ENCODE measurements around the gene ARID5B.
A peak's percentile ranks its signal among the peaks of the same experiment; 100 is the strongest.

ARID5B gene

GRCh38 chr10:62080905-62081304 lies 179.4 kb downstream of the ARID5B start:
- Histone ChIP-seq H3K4me2 (peak overlapping the region; percentile 91), H4K20me1 (no peaks in the 10 kb centered on the region), H3K9ac (no peak overlapping the region), H3K36me3 (peaks cover 68% of the 10 kb centered on the region), H3K9me3 (peaks cover 2% of the 10 kb centered on the region; the same call in 1 of the 2 replicates), H3K27me3 (no peaks in the 10 kb centered on the region), H3K4me1 (peaks cover 62% of the 10 kb centered on the region), H3K27ac (peak overlapping the region; percentile 69; the same call in 1 of the 2 replicates), H3K4me3 (no peak overlapping the region)
- TF ChIP-seq Cebpa-rat (IDR thresholded peaks at IDR 0.05): no peak

DNA sequence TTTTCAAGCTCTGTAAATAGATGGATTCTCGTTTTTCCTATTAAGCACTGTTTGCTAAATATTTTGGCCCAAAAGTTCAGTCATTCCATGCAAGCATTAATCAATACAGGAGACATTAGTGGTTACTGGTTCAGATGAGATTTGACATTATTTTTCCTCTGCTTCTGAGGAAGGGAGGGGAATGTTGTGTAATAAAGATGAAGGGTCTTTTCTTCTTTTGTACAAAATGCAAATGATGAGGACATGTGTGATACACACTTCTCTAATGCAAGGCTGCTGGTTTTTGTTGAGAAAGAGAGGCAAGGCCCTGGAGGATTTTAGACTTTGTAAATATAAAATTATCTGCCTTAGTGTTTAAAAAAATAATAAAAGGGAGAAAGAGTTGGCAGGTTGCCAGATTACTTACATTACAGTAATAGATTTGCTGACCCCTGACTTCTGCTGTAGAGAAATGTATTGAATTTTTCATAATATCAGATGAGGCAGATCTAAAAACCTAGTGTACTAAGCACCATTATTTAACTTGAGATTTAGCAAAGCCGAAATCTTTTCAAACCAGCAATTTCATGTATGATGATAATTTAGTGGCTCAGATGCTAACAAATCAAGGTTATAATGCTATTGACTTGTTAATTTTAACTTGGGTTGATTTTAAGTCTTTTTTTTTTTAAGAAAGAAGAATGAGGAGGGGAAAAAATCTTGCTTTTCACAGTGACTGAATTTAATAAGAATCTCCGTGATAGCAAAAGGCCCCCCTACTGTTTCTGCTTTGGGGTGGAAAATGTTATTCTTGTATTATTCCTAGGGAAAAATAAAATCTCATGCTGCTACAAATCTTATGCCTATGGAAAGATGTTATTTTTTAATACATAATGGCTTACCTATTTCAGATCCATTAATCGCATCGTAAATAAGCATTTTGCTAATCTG lies 180.1 kb downstream of the ARID5B start:
- peak overlapping the region; percentile 67 for H3K9ac ChIP-seq
- H3K27me3 ChIP-seq: no peaks in the 10 kb centered on the region
- no peaks in the 10 kb centered on the region for H3K9me3 ChIP-seq
- no peaks in the 10 kb centered on the region for H4K20me1 ChIP-seq
- H3K27ac ChIP-seq: peak overlapping the region; percentile 69
- H3K36me3 ChIP-seq: peaks cover 68% of the 10 kb centered on the region
- peak overlapping the region; percentile 91 for H3K4me2 ChIP-seq
- peaks cover 62% of the 10 kb centered on the region for H3K4me1 ChIP-seq
- TF ChIP-seq Cebpa-rat (IDR thresholded peaks at IDR 0.05): no peak
- peak overlapping the region; percentile 41; the same call in 1 of the 2 replicates for H3K4me3 ChIP-seq

GRCh38 chr10:62082271-62082656 lies 180.8 kb downstream of the ARID5B start:
- Histone ChIP-seq H3K36me3 (peaks cover 69% of the 10 kb centered on the region), H3K27ac (peak overlapping the region; percentile 69), H4K20me1 (no peaks in the 10 kb centered on the region), H3K9me3 (no peaks in the 10 kb centered on the region), H3K9ac (peak overlapping the region; percentile 67), H3K4me3 (peak overlapping the region; percentile 41), H3K4me2 (peak overlapping the region; percentile 91), H3K27me3 (no peaks in the 10 kb centered on the region), H3K4me1 (peaks cover 62% of the 10 kb centered on the region)
- no peak for TF ChIP-seq Cebpa-rat (IDR thresholded peaks at IDR 0.05)

- Histone ChIP-seq H3K36me3 (peaks cover 69% of the 10 kb centered on the region), H4K20me1 (no peaks in the 10 kb centered on the region), H3K4me1 (peaks cover 68% of the 10 kb centered on the region), H3K27ac (peak overlapping the region; percentile 69), H3K4me2 (peak overlapping the region; percentile 91), H3K27me3 (no peaks in the 10 kb centered on the region), H3K4me3 (peak overlapping the region; percentile 41), H3K9ac (peak overlapping the region; percentile 67), H3K9me3 (no peaks in the 10 kb centered on the region)
- TF ChIP-seq Cebpa-rat (IDR thresholded peaks at IDR 0.05): no peak
Observed at GRCh38 chr10:62082729-62083411, 181.4 kb downstream of the ARID5B start.

DNA sequence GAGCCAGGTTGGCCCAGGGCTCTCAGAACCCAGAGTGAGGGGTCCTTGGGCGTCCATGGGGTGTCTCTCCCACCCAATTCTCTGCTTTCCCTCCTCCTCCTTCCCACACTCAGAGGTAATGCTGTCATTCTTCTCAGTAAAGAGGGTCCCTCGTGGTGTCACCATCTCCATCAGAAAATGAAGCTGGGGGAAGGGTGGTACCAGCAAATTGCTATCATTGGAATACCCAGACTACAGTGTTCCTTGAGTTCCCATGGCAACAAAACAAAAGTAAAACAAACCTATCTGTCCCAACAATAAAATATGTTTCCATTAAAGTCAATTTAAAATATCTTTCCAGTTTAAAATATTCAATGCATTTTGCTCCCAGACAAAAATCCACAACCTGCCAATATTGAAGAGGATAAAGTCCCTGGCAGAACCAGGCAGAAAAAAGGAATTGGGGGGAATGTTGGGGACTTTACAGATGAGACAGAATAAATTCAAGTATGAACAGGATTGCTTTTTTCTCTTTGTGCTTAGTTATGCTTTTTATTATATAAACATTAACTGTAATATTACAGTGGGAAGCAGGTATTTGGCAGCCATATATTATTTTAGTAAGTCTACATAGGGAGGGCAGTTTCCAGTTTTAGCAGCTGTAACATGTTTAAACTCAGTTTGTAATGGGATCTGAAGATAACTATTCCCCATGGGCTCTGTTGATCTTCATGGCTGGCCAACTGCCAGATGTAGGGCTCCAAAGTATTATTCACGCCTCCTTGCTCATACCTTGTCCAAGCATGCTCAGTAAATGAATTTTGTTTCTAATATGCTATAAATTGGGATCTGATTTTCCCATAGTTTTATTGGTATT lies 182.1 kb downstream of the ARID5B start:
- Histone ChIP-seq H3K27ac (peak overlapping the region; percentile 69), H3K9ac (peak overlapping the region; percentile 67), H3K4me2 (peak overlapping the region; percentile 91), H3K27me3 (no peaks in the 10 kb centered on the region), H3K9me3 (no peaks in the 10 kb centered on the region), H4K20me1 (0 out of 2 replicates have a peak, but pooled peaks cover 5% of the 10 kb centered on the region), H3K4me1 (peaks cover 71% of the 10 kb centered on the region), H3K4me3 (peak overlapping the region; percentile 41), H3K36me3 (peaks cover 69% of the 10 kb centered on the region)
- TF ChIP-seq Cebpa-rat (IDR thresholded peaks at IDR 0.05): no peak

GRCh38 chr10:62084451-62084850 lies 183.0 kb downstream of the ARID5B start:
- H3K27ac ChIP-seq: 0 out of 2 replicates have a peak overlapping the region, but pooled peaks have one; percentile 15
- TF ChIP-seq Cebpa-rat (IDR thresholded peaks at IDR 0.05): no peak
- no peak overlapping the region for H3K4me2 ChIP-seq
- H3K4me1 ChIP-seq: peaks cover 65% of the 10 kb centered on the region
- H3K4me3 ChIP-seq: no peak overlapping the region
- H4K20me1 ChIP-seq: 0 out of 2 replicates have a peak, but pooled peaks cover 5% of the 10 kb centered on the region
- no peaks in the 10 kb centered on the region for H3K9me3 ChIP-seq
- no peaks in the 10 kb centered on the region for H3K27me3 ChIP-seq
- no peak overlapping the region for H3K9ac ChIP-seq
- peaks cover 69% of the 10 kb centered on the region for H3K36me3 ChIP-seq

GRCh38 chr10:62085404-62085803 lies 183.9 kb downstream of the ARID5B start:
- H3K27me3 ChIP-seq: no peaks in the 10 kb centered on the region
- H3K27ac ChIP-seq: no peak overlapping the region
- peaks cover 56% of the 10 kb centered on the region for H3K4me1 ChIP-seq
- H3K4me3 ChIP-seq: no peak overlapping the region
- no peaks in the 10 kb centered on the region for H3K9me3 ChIP-seq
- TF ChIP-seq Cebpa-rat (IDR thresholded peaks at IDR 0.05): no peak
- H3K36me3 ChIP-seq: peaks cover 69% of the 10 kb centered on the region
- 0 out of 2 replicates have a peak, but pooled peaks cover 5% of the 10 kb centered on the region for H4K20me1 ChIP-seq
- H3K9ac ChIP-seq: no peak overlapping the region
- no peak overlapping the region for H3K4me2 ChIP-seq

- Histone ChIP-seq H3K27me3 (no peaks in the 10 kb centered on the region), H3K9ac (no peak overlapping the region), H3K4me3 (no peak overlapping the region), H3K4me1 (peaks cover 51% of the 10 kb centered on the region), H3K27ac (no peak overlapping the region), H4K20me1 (0 out of 2 replicates have a peak, but pooled peaks cover 5% of the 10 kb centered on the region), H3K36me3 (peaks cover 71% of the 10 kb centered on the region), H3K9me3 (no peaks in the 10 kb centered on the region), H3K4me2 (no peak overlapping the region)
- no peak for TF ChIP-seq Cebpa-rat (IDR thresholded peaks at IDR 0.05)
Observed at GRCh38 chr10:62085821-62086220, 184.3 kb downstream of the ARID5B start.

GRCh38 chr10:62087329-62087728 lies 185.8 kb downstream of the ARID5B start:
- H3K27me3 ChIP-seq: no peaks in the 10 kb centered on the region
- TF ChIP-seq Cebpa-rat (IDR thresholded peaks at IDR 0.05): no peak
- H3K4me1 ChIP-seq: peaks cover 36% of the 10 kb centered on the region
- no peak overlapping the region for H3K4me2 ChIP-seq
- no peak overlapping the region for H3K4me3 ChIP-seq
- no peaks in the 10 kb centered on the region for H3K9me3 ChIP-seq
- no peak overlapping the region for H3K27ac ChIP-seq
- H3K9ac ChIP-seq: no peak overlapping the region
- H3K36me3 ChIP-seq: peaks cover 84% of the 10 kb centered on the region
- peaks cover 8% of the 10 kb centered on the region; the same call in 1 of the 2 replicates for H4K20me1 ChIP-seq

All from BLaER1 (cell line).